MM.1S (cell line): ENCODE results near the gene ALX3.

Experiments
- EZH2phosphoT487 ChIP-seq: fragments of 300-600 bp; sonication (generic); IDR thresholded peaks from 2 replicates; pipeline ENCODE4 v1.6.1; 2018; ENCODE audit warnings: antibody characterized with exemption, low read length
- TF ChIP-seq, protein P1 (sequence below): fragments of 300-600 bp; sonication (generic); IDR thresholded peaks from 2 replicates; pipeline ENCODE4 v1.5.1; 2016; ENCODE audit warnings: antibody characterized with exemption, low read length, mixed read lengths

- TF ChIP-seq, protein P1, sequence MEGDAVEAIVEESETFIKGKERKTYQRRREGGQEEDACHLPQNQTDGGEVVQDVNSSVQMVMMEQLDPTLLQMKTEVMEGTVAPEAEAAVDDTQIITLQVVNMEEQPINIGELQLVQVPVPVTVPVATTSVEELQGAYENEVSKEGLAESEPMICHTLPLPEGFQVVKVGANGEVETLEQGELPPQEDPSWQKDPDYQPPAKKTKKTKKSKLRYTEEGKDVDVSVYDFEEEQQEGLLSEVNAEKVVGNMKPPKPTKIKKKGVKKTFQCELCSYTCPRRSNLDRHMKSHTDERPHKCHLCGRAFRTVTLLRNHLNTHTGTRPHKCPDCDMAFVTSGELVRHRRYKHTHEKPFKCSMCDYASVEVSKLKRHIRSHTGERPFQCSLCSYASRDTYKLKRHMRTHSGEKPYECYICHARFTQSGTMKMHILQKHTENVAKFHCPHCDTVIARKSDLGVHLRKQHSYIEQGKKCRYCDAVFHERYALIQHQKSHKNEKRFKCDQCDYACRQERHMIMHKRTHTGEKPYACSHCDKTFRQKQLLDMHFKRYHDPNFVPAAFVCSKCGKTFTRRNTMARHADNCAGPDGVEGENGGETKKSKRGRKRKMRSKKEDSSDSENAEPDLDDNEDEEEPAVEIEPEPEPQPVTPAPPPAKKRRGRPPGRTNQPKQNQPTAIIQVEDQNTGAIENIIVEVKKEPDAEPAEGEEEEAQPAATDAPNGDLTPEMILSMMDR = no peak
- TF ChIP-seq EZH2phosphoT487 = no peak
Measured at GRCh38 chr1:110057963-110058518, 12.4 kb downstream of the ALX3 start.
